ENCODE results near the gene MFAP3. TPM values are rescaled to one million over a fixed set of nuclear protein-coding genes. Genes with fewer than 3 reads are reported as not detected.

The MFAP3 gene
- total RNA-seq, 1 donor from 2014 or later, result 58.4 TPM

DNA sequence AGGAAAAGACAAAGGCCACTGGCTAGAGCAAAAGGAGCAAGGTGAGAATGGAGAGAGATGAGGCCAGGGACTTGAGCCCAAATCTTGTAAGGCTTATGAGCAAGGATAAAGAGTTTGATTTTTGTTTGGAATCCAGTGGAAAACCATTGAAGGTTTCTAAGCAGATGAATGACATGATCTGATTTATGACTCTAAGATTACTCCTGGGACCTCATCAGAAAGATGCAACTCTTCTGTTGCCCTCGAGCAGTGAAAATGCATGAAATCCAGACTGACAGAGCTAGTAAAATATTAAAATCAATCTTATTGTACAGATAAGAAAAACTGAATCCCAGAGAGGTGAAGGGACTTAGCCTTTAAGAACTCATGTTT, 677 bp downstream of the MFAP3 start:
- intact Hi-C loops (cut with DNase I), result no loop called here
- TF ChIP-seq, protein P1, sequence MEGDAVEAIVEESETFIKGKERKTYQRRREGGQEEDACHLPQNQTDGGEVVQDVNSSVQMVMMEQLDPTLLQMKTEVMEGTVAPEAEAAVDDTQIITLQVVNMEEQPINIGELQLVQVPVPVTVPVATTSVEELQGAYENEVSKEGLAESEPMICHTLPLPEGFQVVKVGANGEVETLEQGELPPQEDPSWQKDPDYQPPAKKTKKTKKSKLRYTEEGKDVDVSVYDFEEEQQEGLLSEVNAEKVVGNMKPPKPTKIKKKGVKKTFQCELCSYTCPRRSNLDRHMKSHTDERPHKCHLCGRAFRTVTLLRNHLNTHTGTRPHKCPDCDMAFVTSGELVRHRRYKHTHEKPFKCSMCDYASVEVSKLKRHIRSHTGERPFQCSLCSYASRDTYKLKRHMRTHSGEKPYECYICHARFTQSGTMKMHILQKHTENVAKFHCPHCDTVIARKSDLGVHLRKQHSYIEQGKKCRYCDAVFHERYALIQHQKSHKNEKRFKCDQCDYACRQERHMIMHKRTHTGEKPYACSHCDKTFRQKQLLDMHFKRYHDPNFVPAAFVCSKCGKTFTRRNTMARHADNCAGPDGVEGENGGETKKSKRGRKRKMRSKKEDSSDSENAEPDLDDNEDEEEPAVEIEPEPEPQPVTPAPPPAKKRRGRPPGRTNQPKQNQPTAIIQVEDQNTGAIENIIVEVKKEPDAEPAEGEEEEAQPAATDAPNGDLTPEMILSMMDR (IDR thresholded peaks at IDR 0.05), result no peak
- Histone ChIP-seq H3K36me3 (no peaks in the 10 kb centered on the region), H3K9me3 (no peaks in the 10 kb centered on the region), H3K4me1 (peaks cover 0 to 13% of the 10 kb centered on the region in 2 donors), H3K4me3 (peak overlapping the region; percentile 79 to 83), H3K27me3 (no peaks in the 10 kb centered on the region), H3K27ac (peak overlapping the region in 1 of 2 donors; percentile 77)
- DNase-seq (ENCODE audit: low spot score in 2 of 2), result no peak

DNA sequence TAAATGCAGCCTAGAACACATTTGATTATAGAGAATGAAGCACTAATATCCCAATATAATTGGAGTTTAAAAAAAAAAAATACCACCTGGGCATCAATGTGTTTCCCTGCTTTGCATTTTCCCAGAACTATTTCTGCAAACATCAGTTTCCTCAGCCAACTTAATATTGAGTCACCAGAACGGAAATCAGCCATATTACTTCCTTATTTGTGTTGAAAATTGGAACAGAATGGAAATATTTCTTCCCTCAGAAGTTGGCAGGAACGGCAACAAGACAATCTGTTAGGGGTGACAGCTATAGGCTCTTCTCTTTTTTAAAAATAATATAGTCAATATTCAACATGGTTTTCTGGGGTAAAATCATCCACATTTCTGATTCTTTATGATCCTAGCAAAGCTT, 4.0 kb downstream of the MFAP3 start:
- DNase-seq (ENCODE audit: low spot score in 2 of 2), result no peak
- no peak overlapping the region for H3K4me3 ChIP-seq
- H3K4me1 ChIP-seq, result peaks cover 0 to 13% of the 10 kb centered on the region in 2 donors
- no peaks in the 10 kb centered on the region for H3K9me3 ChIP-seq
- intact Hi-C loops (cut with DNase I), result no loop called here
- H3K27ac ChIP-seq, result no peak overlapping the region
- peaks cover 0 to 3% of the 10 kb centered on the region in 2 donors for H3K36me3 ChIP-seq
- no peaks in the 10 kb centered on the region for H3K27me3 ChIP-seq
- TF ChIP-seq, protein P1 (IDR thresholded peaks at IDR 0.05), result no peak

DNA sequence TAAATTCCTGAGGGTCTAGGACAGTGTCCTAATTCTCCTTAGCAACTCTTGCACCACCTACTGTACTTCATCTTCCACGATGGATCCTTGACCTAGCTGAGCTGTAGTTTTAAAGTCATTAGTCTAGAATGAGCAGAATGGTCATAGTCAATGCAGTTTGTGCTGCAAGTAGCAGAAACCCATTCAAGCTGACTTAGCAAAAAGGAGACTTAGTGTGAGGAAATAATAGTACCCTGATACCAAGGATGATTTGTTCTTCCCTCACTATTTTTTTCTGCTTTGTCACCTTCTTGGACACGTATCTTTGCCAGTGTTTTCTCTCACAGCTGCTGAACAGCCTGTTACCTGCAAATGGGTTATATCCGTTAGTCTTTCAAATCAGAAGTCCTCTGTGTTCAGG, 5.3 kb downstream of the MFAP3 start:
- Histone ChIP-seq H3K4me3 (no peak overlapping the region), H3K27me3 (no peaks in the 10 kb centered on the region), H3K9me3 (no peaks in the 10 kb centered on the region), H3K4me1 (peaks cover 0 to 13% of the 10 kb centered on the region in 2 donors), H3K27ac (no peak overlapping the region), H3K36me3 (peaks cover 0 to 3% of the 10 kb centered on the region in 2 donors)
- TF ChIP-seq, protein P1 (IDR thresholded peaks at IDR 0.05), result no peak
- intact Hi-C loops (cut with DNase I), result no loop called here
- no peak for DNase-seq (ENCODE audit: low spot score in 2 of 2)

DNA sequence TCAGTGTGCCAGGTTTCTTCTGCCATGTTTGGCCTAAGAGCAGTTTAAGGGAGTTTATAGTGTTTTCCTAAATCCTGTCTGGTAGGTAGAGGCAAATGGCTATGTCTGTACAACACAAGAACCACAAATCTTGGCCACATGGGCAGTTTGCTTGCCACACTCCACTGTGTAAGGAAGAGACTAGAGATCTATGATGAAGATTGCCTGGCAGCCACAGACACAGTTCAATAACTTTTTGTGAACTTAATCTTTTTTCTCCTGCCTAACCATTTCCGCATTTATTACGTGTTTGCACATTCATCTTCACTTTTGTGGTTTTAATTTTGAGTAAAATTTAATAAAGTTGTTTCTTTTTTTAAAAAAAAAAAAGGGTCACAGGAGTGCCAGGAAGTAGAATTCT, 5.8 kb downstream of the MFAP3 start:
- Histone ChIP-seq H3K9me3 (no peaks in the 10 kb centered on the region), H3K27me3 (no peaks in the 10 kb centered on the region), H3K4me1 (peaks cover 0 to 12% of the 10 kb centered on the region in 2 donors), H3K27ac (no peak overlapping the region), H3K4me3 (no peak overlapping the region), H3K36me3 (peaks cover 0 to 3% of the 10 kb centered on the region in 2 donors)
- no peak for DNase-seq (ENCODE audit: low spot score in 2 of 2)
- TF ChIP-seq, protein P1 (IDR thresholded peaks at IDR 0.05), result no peak
- intact Hi-C loops (cut with DNase I), result no loop called here

DNA sequence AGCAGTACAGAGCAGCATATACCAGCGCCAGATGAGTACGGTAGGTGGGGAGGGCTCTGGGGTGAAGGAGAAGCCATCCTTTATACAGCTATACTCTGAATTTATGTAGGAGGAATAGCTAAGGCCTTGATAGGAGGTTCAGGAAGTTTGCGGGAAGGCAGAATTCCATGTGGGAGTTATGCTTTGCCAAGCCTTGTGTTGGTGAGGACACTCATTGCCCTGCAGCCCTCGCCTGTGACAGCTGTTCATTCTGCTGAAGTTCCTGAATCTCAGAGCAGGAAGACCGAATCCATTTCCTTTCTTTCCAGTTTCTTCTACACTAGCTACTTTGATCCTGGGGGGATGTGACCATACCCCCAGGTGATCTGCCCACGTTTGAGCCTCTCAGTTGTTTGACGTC, 7.7 kb downstream of the MFAP3 start:
- H3K36me3 ChIP-seq, result peaks cover 1 to 11% of the 10 kb centered on the region in 2 donors
- TF ChIP-seq, protein P1 (IDR thresholded peaks at IDR 0.05), result no peak
- peaks cover 0 to 1% of the 10 kb centered on the region in 2 donors for H3K4me1 ChIP-seq
- no peak overlapping the region for H3K4me3 ChIP-seq
- DNase-seq (ENCODE audit: low spot score in 2 of 2), result no peak
- H3K27ac ChIP-seq, result no peak overlapping the region
- no peaks in the 10 kb centered on the region for H3K27me3 ChIP-seq
- intact Hi-C loops (cut with DNase I), result no loop called here
- H3K9me3 ChIP-seq, result no peaks in the 10 kb centered on the region

DNA sequence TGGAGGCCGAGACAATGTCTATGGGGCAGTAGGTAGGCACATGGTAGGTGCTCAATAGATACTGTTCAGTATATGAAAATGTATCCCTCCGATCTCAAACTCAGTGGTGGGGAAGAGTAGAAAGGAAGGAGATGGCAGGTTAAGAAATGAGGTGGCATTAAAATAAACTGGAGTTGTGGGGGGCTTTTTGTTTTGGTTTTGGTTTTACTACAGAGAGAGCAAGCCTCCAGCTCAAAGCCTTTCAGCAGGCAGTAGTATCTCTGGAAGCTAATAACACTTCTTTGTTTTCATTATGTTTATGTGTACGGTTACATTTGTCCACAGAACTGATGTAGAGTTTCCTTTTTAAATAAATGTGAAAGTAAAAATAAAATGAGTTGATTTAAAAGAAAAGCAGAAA, 8.6 kb downstream of the MFAP3 start:
- Histone ChIP-seq H3K36me3 (peaks cover 5 to 16% of the 10 kb centered on the region in 2 donors), H3K4me3 (no peak overlapping the region), H3K4me1 (no peaks in the 10 kb centered on the region), H3K27ac (no peak overlapping the region), H3K9me3 (no peaks in the 10 kb centered on the region), H3K27me3 (no peaks in the 10 kb centered on the region)
- intact Hi-C loops (cut with DNase I), result no loop called here
- TF ChIP-seq, protein P1 (IDR thresholded peaks at IDR 0.05), result no peak
- DNase-seq (ENCODE audit: low spot score in 2 of 2), result no peak

All from ascending aorta (tissue), 2 donors.